ENCODE results near the gene TCEA3. TPM values are rescaled to one million over a fixed set of nuclear protein-coding genes. Genes with fewer than 3 reads are reported as not detected.

The TCEA3 gene
- total RNA-seq, 3 donors from 2014 or later, result 1.6 to 2.6 (median 2.1) TPM

GRCh38 chr1:23399229-23399628 is 25.3 kb downstream of the TCEA3 start:
- DNase-seq (no peak), ATAC-seq (no peak)
- Mint-ChIP-seq H3K4me3 (no peak overlapping the region), H3K27me3 (ENCODE audit: low read depth) (no peaks in the 10 kb centered on the region), H3K4me1 (ENCODE audit: low read depth) (peaks cover 6% of the 10 kb centered on the region), H3K36me3 (ENCODE audit: insufficient read depth) (peaks cover 4% of the 10 kb centered on the region), H3K9me3 (no peaks in the 10 kb centered on the region)

- DNase-seq (no peak), ATAC-seq (no peak)
- Mint-ChIP-seq H3K27me3 (ENCODE audit: low read depth) (no peaks in the 10 kb centered on the region), H3K9me3 (no peaks in the 10 kb centered on the region), H3K4me3 (no peak overlapping the region), H3K4me1 (ENCODE audit: low read depth) (no peaks in the 10 kb centered on the region), H3K36me3 (ENCODE audit: insufficient read depth) (peaks cover 9% of the 10 kb centered on the region)
These were observed 26.6 kb downstream of the TCEA3 start for GRCh38 chr1:23397908-23398307.

- Mint-ChIP-seq H3K4me3 (no peak overlapping the region), H3K4me1 (ENCODE audit: low read depth) (no peaks in the 10 kb centered on the region), H3K27me3 (ENCODE audit: low read depth) (no peaks in the 10 kb centered on the region), H3K9me3 (no peaks in the 10 kb centered on the region), H3K36me3 (ENCODE audit: insufficient read depth) (peaks cover 9% of the 10 kb centered on the region)
- ATAC-seq (no peak), DNase-seq (no peak)
These were observed 28.2 kb downstream of the TCEA3 start for GRCh38 chr1:23396380-23396779.

DNA sequence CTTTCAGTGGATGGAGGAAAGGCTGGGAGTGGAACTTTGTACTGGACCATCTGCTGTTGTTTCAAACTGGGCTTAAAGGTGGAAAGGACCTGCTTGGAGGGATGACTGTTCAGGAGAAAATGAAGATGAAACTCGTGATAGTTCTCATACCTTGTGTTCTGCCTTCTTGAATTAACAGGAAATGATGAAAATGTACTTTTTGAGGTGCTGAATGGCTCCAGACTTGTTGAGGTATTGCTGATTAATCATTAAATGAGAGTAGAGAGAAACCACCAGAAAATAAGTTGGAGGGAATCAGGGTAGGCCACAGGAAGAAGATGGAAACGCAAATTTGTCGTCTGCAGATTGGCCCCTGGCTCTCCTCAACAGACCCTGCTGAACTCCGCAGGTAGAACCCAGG is 28.7 kb downstream of the TCEA3 start:
- H3K9me3 Mint-ChIP-seq, result no peaks in the 10 kb centered on the region

GRCh38 chr1:23395154-23395724 is 29.3 kb downstream of the TCEA3 start:
- no peaks in the 10 kb centered on the region for H3K27me3 Mint-ChIP-seq (ENCODE audit: low read depth)
- ATAC-seq (no peak), DNase-seq (no peak)
- H3K4me3 Mint-ChIP-seq, result no peak overlapping the region
- no peaks in the 10 kb centered on the region for H3K4me1 Mint-ChIP-seq (ENCODE audit: low read depth)
- peaks cover 9% of the 10 kb centered on the region for H3K36me3 Mint-ChIP-seq (ENCODE audit: insufficient read depth)
- no peaks in the 10 kb centered on the region for H3K9me3 Mint-ChIP-seq

More for the DNA sequence above, 28.7 kb downstream of the TCEA3 start:
- ATAC-seq, result no peak
- H3K4me3 Mint-ChIP-seq, result no peak overlapping the region
- H3K36me3 Mint-ChIP-seq (ENCODE audit: insufficient read depth), result peaks cover 9% of the 10 kb centered on the region
- no peak for DNase-seq
- H3K4me1 Mint-ChIP-seq (ENCODE audit: low read depth), result no peaks in the 10 kb centered on the region
- H3K27me3 Mint-ChIP-seq (ENCODE audit: low read depth), result no peaks in the 10 kb centered on the region

- Mint-ChIP-seq H3K4me3 (no peak overlapping the region), H3K27me3 (ENCODE audit: low read depth) (no peaks in the 10 kb centered on the region), H3K36me3 (ENCODE audit: insufficient read depth) (peaks cover 9% of the 10 kb centered on the region), H3K9me3 (no peaks in the 10 kb centered on the region), H3K4me1 (ENCODE audit: low read depth) (no peaks in the 10 kb centered on the region)
- no peak for ATAC-seq
- no peak for DNase-seq
These were observed 29.9 kb downstream of the TCEA3 start for GRCh38 chr1:23394684-23395083.

DNA sequence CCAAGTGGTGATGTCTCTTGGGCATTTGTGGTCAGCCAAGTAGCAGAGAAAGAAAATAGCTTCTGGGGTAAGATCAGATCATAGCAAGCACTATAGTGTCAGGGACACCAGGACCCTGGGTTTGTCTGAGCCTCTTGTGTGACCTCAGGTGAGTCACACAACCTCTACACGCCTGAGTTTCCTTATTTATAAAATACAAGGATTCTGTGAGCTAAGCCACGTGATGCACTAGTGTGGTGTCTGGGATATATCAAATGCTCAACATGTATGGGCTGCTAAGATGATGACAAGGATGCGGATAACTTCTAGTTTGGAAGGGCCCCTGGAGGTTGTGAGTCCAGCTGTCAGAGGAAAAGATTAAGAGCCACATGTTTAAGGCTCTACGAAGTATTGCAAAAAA is 30.4 kb downstream of the TCEA3 start:
- DNase-seq (no peak), ATAC-seq (no peak)
- no peaks in the 10 kb centered on the region for H3K27me3 Mint-ChIP-seq (ENCODE audit: low read depth)
- H3K9me3 Mint-ChIP-seq, result no peaks in the 10 kb centered on the region
- peaks cover 9% of the 10 kb centered on the region for H3K36me3 Mint-ChIP-seq (ENCODE audit: insufficient read depth)
- no peak overlapping the region for H3K4me3 Mint-ChIP-seq
- H3K4me1 Mint-ChIP-seq (ENCODE audit: low read depth), result no peaks in the 10 kb centered on the region

GRCh38 chr1:23393706-23394105 is 30.8 kb downstream of the TCEA3 start:
- Mint-ChIP-seq H3K9me3 (no peaks in the 10 kb centered on the region), H3K4me3 (no peak overlapping the region), H3K4me1 (ENCODE audit: low read depth) (no peaks in the 10 kb centered on the region), H3K36me3 (ENCODE audit: insufficient read depth) (peaks cover 9% of the 10 kb centered on the region), H3K27me3 (ENCODE audit: low read depth) (no peaks in the 10 kb centered on the region)
- ATAC-seq (no peak), DNase-seq (no peak)

- no peaks in the 10 kb centered on the region for H3K9me3 Mint-ChIP-seq
- peaks cover 9% of the 10 kb centered on the region for H3K36me3 Mint-ChIP-seq (ENCODE audit: insufficient read depth)
- DNase-seq, result no peak
- no peaks in the 10 kb centered on the region for H3K4me1 Mint-ChIP-seq (ENCODE audit: low read depth)
- H3K4me3 Mint-ChIP-seq, result no peak overlapping the region
- no peaks in the 10 kb centered on the region for H3K27me3 Mint-ChIP-seq (ENCODE audit: low read depth)
- ATAC-seq, result no peak
These were observed 32.3 kb downstream of the TCEA3 start for GRCh38 chr1:23392125-23392855.

GRCh38 chr1:23389837-23390321 is 34.7 kb downstream of the TCEA3 start:
- H3K27me3 Mint-ChIP-seq (ENCODE audit: low read depth), result no peaks in the 10 kb centered on the region
- no peaks in the 10 kb centered on the region for H3K4me1 Mint-ChIP-seq (ENCODE audit: low read depth)
- no peaks in the 10 kb centered on the region for H3K9me3 Mint-ChIP-seq

GRCh38 chr1:23387494-23387893 is 37.1 kb downstream of the TCEA3 start:
- DNase-seq, result no peak
- H3K9me3 Mint-ChIP-seq, result no peaks in the 10 kb centered on the region
- no peaks in the 10 kb centered on the region for H3K4me1 Mint-ChIP-seq (ENCODE audit: low read depth)
- no peak overlapping the region for H3K4me3 Mint-ChIP-seq
- H3K27me3 Mint-ChIP-seq (ENCODE audit: low read depth), result no peaks in the 10 kb centered on the region
- no peak for ATAC-seq
- H3K36me3 Mint-ChIP-seq (ENCODE audit: insufficient read depth), result no peaks in the 10 kb centered on the region

More at GRCh38 chr1:23389837-23390321, 34.7 kb downstream of the TCEA3 start:
- DNase-seq, result no peak
- H3K4me3 Mint-ChIP-seq, result no peak overlapping the region
- no peak for ATAC-seq
- peaks cover 9% of the 10 kb centered on the region for H3K36me3 Mint-ChIP-seq (ENCODE audit: insufficient read depth)

DNA sequence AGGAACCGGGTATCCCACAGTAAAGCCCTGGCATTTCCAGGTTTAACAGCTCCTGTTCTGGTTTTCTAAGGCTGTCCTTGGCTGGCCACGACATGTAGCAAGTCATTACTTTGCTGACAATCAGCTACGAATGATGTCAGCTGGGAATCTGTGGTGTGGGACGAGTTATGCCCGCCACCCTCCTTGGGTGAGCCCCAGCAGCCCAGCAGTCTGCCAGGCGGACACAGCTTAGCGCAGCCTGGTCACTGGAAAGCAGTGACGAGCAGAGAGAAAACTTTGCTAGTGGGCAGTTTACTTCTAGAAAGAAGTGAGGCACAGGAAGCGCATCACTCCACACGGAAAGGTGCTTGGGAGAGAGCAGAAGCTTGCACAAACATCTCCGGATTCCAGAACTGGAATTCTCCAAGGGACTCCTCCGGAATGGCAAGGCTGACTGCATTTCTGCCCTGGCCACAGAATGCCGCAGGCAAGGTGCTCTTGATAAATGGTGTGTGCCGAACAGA is 39.4 kb downstream of the TCEA3 start:
- Mint-ChIP-seq H3K4me1 (ENCODE audit: low read depth) (no peaks in the 10 kb centered on the region), H3K36me3 (ENCODE audit: insufficient read depth) (peaks cover 8% of the 10 kb centered on the region), H3K4me3 (no peak overlapping the region), H3K27me3 (ENCODE audit: low read depth) (no peaks in the 10 kb centered on the region), H3K9me3 (no peaks in the 10 kb centered on the region)
- ATAC-seq (no peak), DNase-seq (no peak)

- ATAC-seq (no peak), DNase-seq (no peak)
- no peaks in the 10 kb centered on the region for H3K4me1 Mint-ChIP-seq (ENCODE audit: low read depth)
- no peaks in the 10 kb centered on the region for H3K27me3 Mint-ChIP-seq (ENCODE audit: low read depth)
- H3K4me3 Mint-ChIP-seq, result no peak overlapping the region
- H3K36me3 Mint-ChIP-seq (ENCODE audit: insufficient read depth), result peaks cover 8% of the 10 kb centered on the region
- no peaks in the 10 kb centered on the region for H3K9me3 Mint-ChIP-seq
These were observed 40.1 kb downstream of the TCEA3 start for GRCh38 chr1:23384312-23385058.

GRCh38 chr1:23383577-23384311 is 40.8 kb downstream of the TCEA3 start:
- Mint-ChIP-seq H3K9me3 (no peaks in the 10 kb centered on the region), H3K36me3 (ENCODE audit: insufficient read depth) (peaks cover 8% of the 10 kb centered on the region), H3K4me1 (ENCODE audit: low read depth) (no peaks in the 10 kb centered on the region), H3K4me3 (no peak overlapping the region), H3K27me3 (ENCODE audit: low read depth) (no peaks in the 10 kb centered on the region)
- DNase-seq (no peak), ATAC-seq (no peak)

Measured in activated T-cell treated with anti-CD3 and anti-CD28 coated beads, Interleukin-2, amount 50 U/mL, for 4 hours (primary cell).